Uterus (tissue), 4 donors: ENCODE results near the gene PLPPR4. TPM values are rescaled to one million over a fixed set of nuclear protein-coding genes. Genes with fewer than 3 reads are reported as not detected.

ENCODE experiments used
- DNase-seq, 2 donors: peaks; one replicate each; pipeline ENCODE4 v3.0.0-alpha.2; 2019 to 2020
- H3K27ac ChIP-seq, 2 donors: fragments of 200-600 bp; sonication (generic); 1 replicate in 1 of 2; 2 replicates in 1 of 2; pipeline ENCODE4 v1.5.1; 2016 to 2018
- H3K27me3 ChIP-seq, 2 donors: fragments of 200-600 bp; sonication (generic); one replicate each; pipeline ENCODE4 v1.5.1; 2018 to 2019; ENCODE audit warnings: control low read depth in 1 of 2
- H3K36me3 ChIP-seq, 2 donors: fragments of 200-600 bp; sonication (generic); one replicate each; pipeline ENCODE4 v1.5.1; 2019; ENCODE audit warnings: control low read depth in 1 of 2
- H3K4me1 ChIP-seq, 2 donors: fragments of 200-600 bp; sonication (generic); one replicate each; pipeline ENCODE4 v1.5.1; 2018 to 2019; ENCODE audit warnings: control low read depth in 1 of 2
- H3K4me3 ChIP-seq, 2 donors: fragments of 200-600 bp; sonication (generic); 1 replicate in 1 of 2; 2 replicates in 1 of 2; pipeline ENCODE4 v1.5.1; 2018 to 2019; ENCODE audit warnings: mild to moderate bottlenecking in 1 of 2
- H3K9me3 ChIP-seq, 2 donors: fragments of 200-600 bp; sonication (generic); one replicate each; pipeline ENCODE4 v1.5.1; 2019; ENCODE audit warnings: control low read depth in 1 of 2
- CTCF ChIP-seq, 4 experiments: fragments of 200-600 bp in 2 of 4; fragments of 450-650 bp in 2 of 4; sonication (generic) in 2 of 4; IDR thresholded peaks; one replicate each; pipeline ENCODE4 v1.5.1; 2016 to 2019; ENCODE audit warnings: antibody characterized with exemption in 4 of 4, mild to moderate bottlenecking in 2 of 4, moderate library complexity in 1 of 4
- POLR2A ChIP-seq, 2 donors: fragments of 450-650 bp; IDR thresholded peaks; one replicate each; pipeline ENCODE4 v1.6.1; 2016; ENCODE audit warnings: antibody characterized with exemption in 2 of 2, mild to moderate bottlenecking in 1 of 2, moderate library complexity in 1 of 2
- intact Hi-C: fragments of 100-400 bp; cut with DNase I; formaldehyde crosslinking; loops from one replicate; pipeline ENCODE4 v1.15.1; 2023; ENCODE audit warnings: low total_unique reads
- total RNA-seq, 4 donors: library from RNA; depleted of rRNA in 3 of 4; stranded (reverse); fragments of >200 nt in 3 of 4; gene quantifications; one replicate each; pipeline versions ENCODE4 v1.1.0 to v1.2.4, GENCODE V29; 2014 to 2023
- donor health status: DM: yes; HTN: yes; CAD: no.

Gene PLPPR4
- total RNA-seq, 4 donors from 2014 or later = under 0.01 to 9.6 (median 1.2) TPM; not detected in 1

GRCh38 chr1:99348397-99349132, 84.3 kb downstream of the PLPPR4 start:
- intact Hi-C loops = no loop called here
- no peaks in the 10 kb centered on the region for H3K9me3 ChIP-seq
- no peak overlapping the region for H3K4me3 ChIP-seq
- no peaks in the 10 kb centered on the region for H3K4me1 ChIP-seq
- H3K27me3 ChIP-seq = no peaks in the 10 kb centered on the region
- H3K27ac ChIP-seq = no peak overlapping the region
- no peak for TF ChIP-seq CTCF (IDR thresholded peaks at IDR 0.05)
- no peak for TF ChIP-seq POLR2A (IDR thresholded peaks at IDR 0.05)
- H3K36me3 ChIP-seq = no peaks in the 10 kb centered on the region
- DNase-seq = no peak

GRCh38 chr1:99352821-99353220, 88.5 kb downstream of the PLPPR4 start:
- TF ChIP-seq POLR2A (IDR thresholded peaks at IDR 0.05) (no peak), CTCF (IDR thresholded peaks at IDR 0.05) (no peak)
- Histone ChIP-seq H3K4me1 (no peaks in the 10 kb centered on the region), H3K36me3 (no peaks in the 10 kb centered on the region), H3K4me3 (no peak overlapping the region), H3K27ac (no peak overlapping the region), H3K27me3 (no peaks in the 10 kb centered on the region), H3K9me3 (no peaks in the 10 kb centered on the region)
- DNase-seq = no peak
- intact Hi-C loops = no loop called here

DNA sequence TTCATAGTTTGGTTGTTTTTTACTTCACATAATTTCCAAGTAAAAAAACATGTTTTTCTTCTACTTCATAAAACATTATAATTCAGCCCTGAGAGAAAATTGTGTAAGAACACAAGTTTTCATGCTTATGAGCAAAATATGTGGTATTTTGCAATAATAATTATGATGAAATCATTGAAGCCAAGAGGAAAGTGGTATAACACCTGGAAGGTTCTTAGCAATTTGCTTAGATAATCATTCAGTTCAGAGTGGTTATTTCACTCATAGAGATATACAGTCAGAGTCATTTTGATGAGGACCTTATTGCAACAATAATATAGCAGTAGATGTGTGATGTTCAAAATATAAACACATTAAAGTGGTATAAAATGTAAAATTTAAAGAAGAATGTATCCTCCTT, 94.5 kb downstream of the PLPPR4 start:
- DNase-seq = no peak
- no peaks in the 10 kb centered on the region for H3K27me3 ChIP-seq
- H3K4me3 ChIP-seq = no peak overlapping the region
- no peaks in the 10 kb centered on the region for H3K4me1 ChIP-seq
- TF ChIP-seq POLR2A (IDR thresholded peaks at IDR 0.05) (no peak), CTCF (IDR thresholded peaks at IDR 0.05) (no peak)
- H3K36me3 ChIP-seq = no peaks in the 10 kb centered on the region
- intact Hi-C loops = no loop called here
- no peaks in the 10 kb centered on the region for H3K9me3 ChIP-seq
- H3K27ac ChIP-seq = no peak overlapping the region
